Mesothelial cell of epicardium (in vitro differentiated cells): ENCODE measurements around the gene SNRPA1. TPM values are rescaled to one million over a fixed set of nuclear protein-coding genes. Genes with fewer than 3 reads are reported as not detected.

Source experiments
- DNase-seq, 2 experiments: peaks; one replicate each; pipeline ENCODE4 v3.0.0; 2021; ENCODE audit warnings: low spot score in 2 of 2; ENCODE audit not compliant: unreplicated experiment in 2 of 2
- H3K27ac Mint-ChIP-seq: 2 replicates; pipeline ENCODE4 v1.8.0; 2021; ENCODE audit warnings: mixed read lengths
- H3K27me3 Mint-ChIP-seq: 2 replicates; pipeline ENCODE4 v1.8.0; 2021; ENCODE audit warnings: low read depth, mixed read lengths
- H3K36me3 Mint-ChIP-seq: 2 replicates; pipeline ENCODE4 v1.8.0; 2021; ENCODE audit warnings: mixed read lengths
- H3K4me1 Mint-ChIP-seq: 2 replicates; pipeline ENCODE4 v1.8.0; 2021; ENCODE audit warnings: mixed read lengths
- H3K4me3 Mint-ChIP-seq: 2 replicates; pipeline ENCODE4 v1.8.0; 2021; ENCODE audit warnings: mild to moderate bottlenecking, moderate library complexity, mixed read lengths
- H3K9me3 Mint-ChIP-seq: 2 replicates; pipeline ENCODE4 v1.8.0; 2021; ENCODE audit warnings: mixed read lengths
- total RNA-seq: library from RNA; stranded (reverse); gene quantifications from 3 replicates; pipeline ENCODE4 v1.2.1, GENCODE V29; 2021
- TF ChIP-seq, protein P1 (sequence below): fragments of 200-600 bp; sonication (generic); IDR thresholded peaks from one replicate; pipeline ENCODE4 v1.5.0; 2021; ENCODE audit warnings: antibody characterized with exemption; ENCODE audit not compliant: unreplicated experiment

The SNRPA1 gene
- total RNA-seq, 1 donor from 2014 or later, result 82.8 TPM

DNA sequence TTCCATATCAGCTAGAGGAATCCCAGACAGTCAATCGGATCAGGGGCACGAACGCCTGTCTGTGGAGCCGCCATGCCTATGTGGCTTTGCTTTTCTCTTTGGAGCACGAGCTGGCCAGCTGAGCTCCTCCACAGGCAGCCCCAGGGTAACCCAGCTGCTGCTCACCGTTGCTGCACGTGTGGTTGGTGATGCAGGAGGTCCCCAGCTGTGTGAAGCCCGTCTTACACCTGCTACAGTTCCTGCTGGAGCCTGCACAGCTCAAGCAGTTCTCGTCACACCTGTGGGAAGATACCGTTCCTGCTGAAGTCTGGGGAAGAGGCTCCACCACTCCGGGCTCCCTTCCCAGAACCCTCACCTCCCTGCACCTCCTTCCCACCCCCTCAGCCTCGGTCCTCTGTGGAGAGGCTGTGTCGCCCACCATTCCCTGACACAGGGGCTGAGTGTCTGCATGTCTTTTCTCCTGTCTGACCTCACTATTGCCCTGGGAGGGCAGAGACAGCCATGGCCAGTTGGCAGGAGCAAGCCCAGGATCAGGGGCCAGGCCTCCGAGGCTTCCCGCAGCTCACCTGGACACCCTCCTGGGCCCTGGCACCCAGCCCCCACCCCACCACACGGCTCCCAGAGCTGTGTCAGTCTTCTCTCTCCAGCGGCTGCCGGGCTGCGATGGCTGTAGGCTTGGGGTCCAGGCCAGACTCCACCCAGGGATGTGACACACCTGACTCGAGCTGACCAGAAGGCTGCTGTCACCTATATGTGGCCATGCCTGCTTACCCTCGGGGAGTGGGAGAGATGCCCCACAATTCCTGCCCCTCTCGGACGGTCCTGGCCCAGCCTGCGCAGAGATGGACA lies 12.2 kb upstream of the SNRPA1 start:
- Mint-ChIP-seq H3K36me3 (no peaks in the 10 kb centered on the region), H3K9me3 (no peaks in the 10 kb centered on the region), H3K27ac (no peak overlapping the region), H3K4me1 (no peaks in the 10 kb centered on the region), H3K27me3 (peaks cover 2% of the 10 kb centered on the region), H3K4me3 (no peak overlapping the region)
- TF ChIP-seq, protein P1, sequence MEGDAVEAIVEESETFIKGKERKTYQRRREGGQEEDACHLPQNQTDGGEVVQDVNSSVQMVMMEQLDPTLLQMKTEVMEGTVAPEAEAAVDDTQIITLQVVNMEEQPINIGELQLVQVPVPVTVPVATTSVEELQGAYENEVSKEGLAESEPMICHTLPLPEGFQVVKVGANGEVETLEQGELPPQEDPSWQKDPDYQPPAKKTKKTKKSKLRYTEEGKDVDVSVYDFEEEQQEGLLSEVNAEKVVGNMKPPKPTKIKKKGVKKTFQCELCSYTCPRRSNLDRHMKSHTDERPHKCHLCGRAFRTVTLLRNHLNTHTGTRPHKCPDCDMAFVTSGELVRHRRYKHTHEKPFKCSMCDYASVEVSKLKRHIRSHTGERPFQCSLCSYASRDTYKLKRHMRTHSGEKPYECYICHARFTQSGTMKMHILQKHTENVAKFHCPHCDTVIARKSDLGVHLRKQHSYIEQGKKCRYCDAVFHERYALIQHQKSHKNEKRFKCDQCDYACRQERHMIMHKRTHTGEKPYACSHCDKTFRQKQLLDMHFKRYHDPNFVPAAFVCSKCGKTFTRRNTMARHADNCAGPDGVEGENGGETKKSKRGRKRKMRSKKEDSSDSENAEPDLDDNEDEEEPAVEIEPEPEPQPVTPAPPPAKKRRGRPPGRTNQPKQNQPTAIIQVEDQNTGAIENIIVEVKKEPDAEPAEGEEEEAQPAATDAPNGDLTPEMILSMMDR, result no peak
- DNase-seq, result peak in 1 of 2 experiments; percentile 13

DNA sequence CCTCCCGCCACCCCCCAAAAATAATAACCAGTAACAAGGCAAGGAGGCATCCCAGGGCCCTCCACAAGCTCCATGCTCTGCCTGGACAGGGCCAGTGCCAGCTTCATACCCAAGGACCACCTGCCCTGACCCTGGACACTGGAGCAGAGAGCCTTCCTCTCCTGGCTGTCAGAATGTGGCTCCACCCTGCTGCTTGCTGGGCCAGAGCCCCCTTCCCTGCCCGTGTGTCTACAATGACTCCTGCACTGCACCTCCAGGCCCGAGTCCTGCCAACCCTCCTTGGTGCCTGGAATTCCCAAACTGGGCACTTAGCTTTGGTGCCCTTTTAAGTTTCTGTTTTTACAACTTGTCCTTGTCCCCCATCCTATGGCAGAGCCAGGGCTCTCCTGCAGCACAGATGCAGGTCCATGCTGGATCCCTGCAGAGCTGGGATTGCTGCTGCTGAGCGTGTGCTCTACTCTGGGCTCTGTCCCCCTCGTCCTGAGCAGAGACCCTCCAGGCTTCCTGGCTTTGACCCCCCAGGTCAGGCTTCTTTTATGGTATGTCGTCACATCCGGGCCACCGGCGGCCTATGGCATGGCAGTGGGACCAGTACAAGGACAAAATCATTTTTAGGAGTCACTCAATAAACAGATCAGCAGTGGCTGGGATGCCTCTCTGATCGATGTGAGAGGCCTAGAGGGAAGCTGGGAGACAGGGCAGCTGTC lies 11.4 kb upstream of the SNRPA1 start:
- Mint-ChIP-seq H3K4me3 (no peak overlapping the region), H3K27ac (no peak overlapping the region), H3K27me3 (no peaks in the 10 kb centered on the region), H3K4me1 (no peaks in the 10 kb centered on the region), H3K36me3 (no peaks in the 10 kb centered on the region), H3K9me3 (no peaks in the 10 kb centered on the region)
- TF ChIP-seq, protein P1, result no peak
- DNase-seq, result peak in 1 of 2 experiments; percentile 6

DNA sequence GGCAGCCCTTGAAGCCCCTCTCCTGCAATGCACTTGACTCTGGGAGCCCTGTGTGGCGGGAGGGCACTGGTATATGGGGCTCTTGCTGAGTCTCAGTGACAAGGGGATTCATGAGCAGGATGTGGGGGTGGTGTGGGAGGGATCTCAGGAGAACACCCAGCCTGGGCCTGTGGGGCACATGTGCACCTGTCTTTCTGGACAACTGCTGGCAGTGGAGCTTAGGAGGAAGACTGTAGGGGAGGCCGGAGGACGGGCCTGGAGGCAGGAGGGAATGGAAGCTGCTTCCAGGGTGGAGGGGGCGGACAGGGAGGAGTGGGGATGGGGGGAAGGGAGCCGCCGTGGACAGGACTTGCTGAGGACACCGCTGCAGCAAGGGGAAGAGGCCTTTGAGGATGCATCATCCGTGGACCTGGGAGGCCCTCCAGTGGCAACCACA lies 10.8 kb upstream of the SNRPA1 start:
- Mint-ChIP-seq H3K36me3 (no peaks in the 10 kb centered on the region), H3K27ac (no peak overlapping the region), H3K27me3 (no peaks in the 10 kb centered on the region), H3K4me1 (no peaks in the 10 kb centered on the region), H3K4me3 (no peak overlapping the region), H3K9me3 (no peaks in the 10 kb centered on the region)
- DNase-seq, result no peak
- TF ChIP-seq, protein P1, result no peak

DNA sequence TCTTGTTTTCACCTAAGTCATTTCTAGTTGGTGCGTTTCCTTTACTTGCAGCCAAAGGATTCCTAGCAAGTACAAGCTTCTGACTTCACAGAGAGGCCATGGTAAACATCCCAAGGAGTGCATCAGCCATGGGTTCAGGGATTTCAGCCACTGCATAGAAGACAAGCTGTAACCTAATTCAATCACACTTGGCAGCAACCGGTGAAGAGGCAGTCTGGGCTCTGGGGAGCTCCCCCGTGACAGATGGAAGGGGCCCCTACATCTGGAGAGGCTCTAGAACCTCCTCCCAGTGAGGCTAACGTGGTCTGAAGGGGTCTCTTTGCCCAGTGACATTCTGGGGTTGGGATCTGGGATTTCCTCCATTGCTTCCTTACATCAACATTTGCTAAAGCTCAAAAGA lies 8.4 kb upstream of the SNRPA1 start:
- TF ChIP-seq, protein P1, result no peak
- Mint-ChIP-seq H3K27me3 (no peaks in the 10 kb centered on the region), H3K4me1 (no peaks in the 10 kb centered on the region), H3K36me3 (no peaks in the 10 kb centered on the region), H3K9me3 (no peaks in the 10 kb centered on the region), H3K4me3 (no peak overlapping the region), H3K27ac (no peak overlapping the region)
- DNase-seq, result peak in 1 of 2 experiments; percentile 25

DNA sequence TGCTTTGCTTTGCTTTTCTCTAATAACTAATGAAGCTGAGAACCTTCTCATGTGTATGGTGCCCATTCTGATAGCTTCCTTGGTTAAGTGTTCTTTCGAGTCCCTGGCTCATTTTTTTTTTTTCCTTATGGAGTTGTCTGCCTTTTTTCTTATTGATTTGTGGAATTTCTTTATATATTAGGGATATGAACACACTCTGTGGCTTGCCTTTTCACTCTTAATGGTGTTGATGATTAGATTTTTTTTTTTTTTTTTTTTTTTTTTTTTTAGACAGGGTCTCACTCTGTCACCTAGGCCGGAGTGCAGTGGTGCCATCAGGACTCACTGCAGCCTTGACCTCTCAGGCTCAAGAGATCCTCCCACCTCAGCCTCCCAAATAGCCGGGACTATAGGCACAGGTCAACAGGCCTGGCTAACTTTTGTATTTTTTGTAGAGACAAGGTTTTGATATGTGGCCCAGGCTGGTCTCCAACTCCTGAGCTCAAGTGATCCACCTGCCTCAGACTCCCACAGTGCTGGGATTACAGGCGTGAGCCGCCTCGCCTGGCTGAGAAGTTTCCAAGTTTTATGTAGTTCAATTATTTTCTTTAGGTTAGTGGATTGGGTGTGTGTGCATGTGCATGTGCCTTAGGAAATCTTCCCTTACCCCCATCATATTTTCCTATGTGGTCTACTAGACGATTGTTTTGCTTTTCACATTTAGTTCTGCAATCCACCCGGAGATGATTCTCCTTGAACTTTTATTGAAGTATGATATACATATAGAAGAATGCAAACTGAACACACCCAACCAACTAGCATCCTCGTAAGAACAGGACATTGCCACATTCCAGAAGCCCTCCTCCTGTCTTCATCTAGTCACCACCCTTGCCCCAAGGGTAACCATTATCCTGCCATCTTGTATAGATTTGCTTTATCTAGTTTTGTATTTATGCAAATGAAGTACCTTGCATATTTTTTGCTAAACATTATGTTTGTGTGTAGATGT lies 1.7 kb upstream of the SNRPA1 start:
- Mint-ChIP-seq H3K36me3 (no peaks in the 10 kb centered on the region), H3K4me1 (peaks cover 36% of the 10 kb centered on the region), H3K27me3 (no peaks in the 10 kb centered on the region), H3K9me3 (no peaks in the 10 kb centered on the region), H3K27ac (peak overlapping the region; percentile 82), H3K4me3 (peak overlapping the region; percentile 93)
- TF ChIP-seq, protein P1, result no peak
- no peak for DNase-seq
